ENCODE results near the gene TTC6.
"Not testable (repeated sequence)": the region's sequence is repeated elsewhere in the genome, so short reads cannot be mapped to it uniquely, and the experiment has no call there.

The TTC6 gene, protein sequence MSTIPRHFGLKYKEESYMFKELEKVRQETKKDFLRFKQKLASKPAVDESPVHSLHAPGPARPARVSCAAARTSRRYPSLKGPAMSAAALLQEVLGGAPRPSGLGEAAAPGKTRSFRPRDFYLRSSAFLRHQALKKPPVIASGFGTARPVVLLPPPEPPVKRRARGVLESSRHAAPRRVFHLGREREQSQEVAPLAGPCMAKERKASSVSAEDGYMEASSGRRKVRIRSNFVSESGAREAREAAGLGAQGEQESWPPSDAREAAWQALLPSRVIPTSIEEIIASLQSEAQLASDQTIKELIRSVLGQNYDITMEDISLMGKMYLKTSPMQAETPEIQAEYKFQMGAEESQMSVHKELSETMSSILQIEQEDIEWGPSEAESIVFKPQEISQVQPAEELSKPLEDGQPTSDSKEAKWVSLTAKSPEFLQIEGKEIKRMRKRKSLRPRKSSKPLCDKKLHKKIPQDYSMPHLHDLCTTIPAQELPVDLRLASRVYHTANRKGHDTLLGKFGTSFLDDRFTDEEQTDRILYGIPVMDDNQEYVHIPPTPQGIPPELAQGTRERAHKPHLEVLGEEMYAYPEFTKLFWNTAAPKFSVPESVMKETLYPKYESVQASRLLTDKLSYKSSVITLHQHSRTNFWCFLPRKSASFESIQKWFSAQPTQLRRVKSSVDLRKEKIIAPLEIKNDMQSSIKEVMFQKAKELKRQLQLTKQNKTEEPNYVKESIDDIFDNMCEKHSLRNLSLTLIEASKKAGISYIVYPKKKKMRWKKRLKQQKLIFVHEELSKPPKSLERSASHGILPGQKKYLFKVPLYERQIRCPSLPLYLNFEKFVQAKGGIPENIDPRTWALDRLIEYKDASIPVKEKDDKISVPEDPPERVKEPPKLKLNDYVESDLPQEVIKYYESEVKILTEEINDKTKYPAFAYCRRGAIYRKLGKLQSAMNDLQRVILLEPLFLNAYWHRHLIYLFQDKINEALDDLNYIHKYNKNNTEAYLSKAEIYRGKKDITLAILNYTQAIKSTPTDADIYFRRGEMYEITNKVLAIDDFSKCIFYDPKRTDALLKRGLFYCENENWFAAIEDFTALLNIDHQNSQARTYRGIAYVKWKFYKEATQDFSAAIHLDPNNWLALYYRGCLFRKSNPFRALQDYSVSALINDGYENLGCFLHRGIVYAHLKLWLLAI (N-terminal part only)

DNA sequence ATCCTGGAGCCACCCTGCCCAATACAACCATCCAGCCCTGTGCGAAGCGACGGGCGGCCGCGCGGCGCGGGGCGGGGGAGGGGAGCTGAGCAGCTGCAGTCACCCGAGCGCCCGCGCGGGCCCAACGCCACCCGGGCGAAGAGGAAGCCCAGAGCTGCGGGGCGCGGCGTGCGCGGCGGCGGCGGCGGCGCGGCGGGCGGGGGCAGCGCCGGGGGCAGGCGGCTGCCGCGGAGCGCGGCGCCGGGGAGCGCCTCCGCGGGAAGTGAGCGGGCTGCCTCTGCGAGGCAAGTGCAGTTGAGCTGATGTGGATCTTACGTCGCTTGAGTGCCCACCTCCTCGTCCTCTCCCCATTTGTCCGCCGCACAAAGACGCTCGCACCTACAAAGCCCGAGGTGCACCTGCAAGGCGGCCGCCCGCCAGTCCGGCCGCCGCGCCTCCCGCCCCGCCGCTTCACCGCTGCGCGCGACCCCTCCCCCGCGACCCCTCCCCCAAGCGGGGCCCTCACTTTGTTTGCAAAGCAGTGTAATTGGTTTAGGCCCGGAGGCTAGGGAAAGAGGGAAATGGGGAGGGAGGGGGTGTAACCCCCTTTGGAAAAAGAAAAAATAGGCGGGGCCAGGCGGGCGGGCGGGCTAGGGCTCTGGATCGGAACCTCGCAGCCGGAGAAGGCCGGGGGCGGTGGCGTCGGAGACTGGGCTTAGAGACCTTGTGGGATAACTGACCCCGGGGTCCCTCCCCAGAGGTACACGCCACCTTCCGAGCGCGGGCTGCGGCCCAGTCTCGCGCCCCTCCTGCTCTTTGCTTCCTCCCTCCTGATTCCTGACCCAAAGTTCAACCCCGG is at the start of gene TTC6, which contains the start of gene FOXA1:
Gene TTC6 (plus strand): TSS at position 659 of the 838 bp plus-strand sequence. CDS start 26,436 bp downstream, outside the sequence.
Gene FOXA1 (minus strand): TSS at position 279 of the 838 bp plus-strand sequence. CDS start 277 bp downstream, at position 2.
- DNase-seq (ENCODE audit: low spot score), result no peak

DNA sequence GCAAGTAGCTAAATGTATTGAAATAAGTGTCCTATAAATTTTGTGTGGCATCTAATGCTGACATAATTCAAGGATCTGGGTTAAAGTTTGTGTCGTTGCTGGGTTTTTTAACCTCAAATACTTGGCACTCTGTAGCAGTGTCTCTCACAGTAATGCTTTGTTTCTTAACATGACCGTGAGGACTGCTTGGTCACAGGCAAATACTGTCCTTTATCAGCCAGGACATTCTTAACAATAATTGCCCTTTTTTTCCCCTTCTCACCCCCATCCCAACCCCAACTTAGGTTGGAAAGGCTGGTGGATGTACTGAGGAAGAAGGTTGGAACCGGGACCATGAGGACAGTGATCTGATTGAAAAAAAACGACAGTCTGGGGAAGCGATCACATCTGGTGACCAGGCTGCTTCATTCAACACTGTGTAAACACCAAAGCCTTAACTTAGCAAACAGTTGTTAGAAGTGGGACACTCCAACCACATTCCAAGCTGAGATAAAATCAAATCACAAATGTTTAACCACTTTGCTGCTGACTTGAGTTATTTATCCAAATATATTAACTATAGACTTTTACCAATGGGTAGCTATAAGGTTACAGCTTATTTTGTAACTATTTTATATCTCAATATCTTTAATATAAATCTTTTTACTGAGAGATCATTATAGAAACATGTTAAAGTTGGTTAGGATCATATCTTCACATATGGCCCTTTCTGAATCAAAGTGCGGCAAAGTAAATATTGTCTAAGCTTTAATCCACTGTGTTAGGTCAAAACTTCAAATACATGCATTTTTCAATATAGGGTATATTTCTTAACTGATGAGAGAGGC is 48.6 kb upstream of the TTC6 start:
- DNase-seq (ENCODE audit: low spot score), result no peak

DNA sequence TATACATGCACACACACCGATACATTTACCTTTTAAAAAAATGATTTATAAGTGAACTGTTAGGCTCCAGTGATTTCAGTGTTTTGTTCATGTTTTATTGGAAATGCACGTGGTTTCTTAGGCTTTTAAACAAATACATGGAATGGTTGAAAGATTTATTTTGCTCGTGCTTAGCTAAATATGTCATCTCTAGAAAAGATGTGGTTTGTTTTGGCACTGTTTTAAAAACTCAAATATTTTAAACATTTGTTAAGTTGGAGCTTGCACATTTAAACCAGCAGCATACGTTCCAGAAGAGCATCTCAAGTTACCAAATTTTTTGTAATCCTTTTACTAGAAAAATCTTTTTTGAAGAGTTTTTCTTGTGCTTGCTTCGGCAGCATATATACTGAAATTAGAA is 44.9 kb upstream of the TTC6 start:
- no peak for DNase-seq (ENCODE audit: low spot score)

DNA sequence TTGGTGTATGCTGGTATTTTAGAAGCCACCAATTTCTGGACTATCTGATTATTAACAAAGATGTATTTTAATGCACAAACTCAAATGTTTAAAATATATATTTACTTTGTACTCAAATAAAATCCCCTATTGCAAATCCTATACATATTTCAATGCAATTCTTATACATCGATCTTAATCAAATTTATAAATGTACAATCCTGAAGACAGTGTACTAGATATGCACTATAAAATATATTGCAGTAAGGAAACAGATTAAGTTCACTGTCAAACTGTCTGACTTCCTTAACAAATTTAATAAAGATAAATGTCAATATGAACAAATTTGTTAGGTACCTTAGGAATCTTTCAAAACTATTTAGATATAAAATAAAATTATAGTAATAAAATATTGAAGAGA is 44.3 kb upstream of the TTC6 start:
- DNase-seq (ENCODE audit: low spot score), result no peak

DNA sequence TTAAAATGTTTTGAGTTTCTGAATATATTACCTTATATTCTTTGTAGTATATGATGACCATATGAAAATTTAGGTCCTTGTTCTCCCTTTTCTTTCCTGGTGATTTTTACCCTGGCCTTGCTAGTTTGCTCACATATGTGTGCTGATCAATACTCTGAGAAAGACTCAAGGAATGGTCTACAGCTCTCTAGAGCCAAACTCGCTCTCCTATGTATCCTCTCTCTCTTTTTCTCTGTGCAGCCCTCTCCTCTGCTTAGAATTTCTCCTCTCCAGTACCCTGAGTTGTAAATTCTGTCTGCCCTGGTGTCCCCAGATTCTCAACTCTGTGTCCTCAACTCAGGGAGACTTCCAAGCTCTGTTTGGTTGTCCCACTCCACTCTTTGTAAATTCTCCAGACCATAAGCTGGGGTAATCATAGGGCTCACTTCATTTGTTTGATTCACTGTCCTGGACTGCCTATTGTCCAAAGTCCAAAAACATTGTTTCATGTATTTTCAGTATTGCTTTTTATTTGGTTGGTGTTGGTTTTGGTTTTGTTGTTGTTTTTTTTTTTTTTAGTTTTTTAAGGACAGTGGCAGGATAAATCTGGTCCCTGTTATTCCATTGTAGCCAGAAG is 41.4 kb upstream of the TTC6 start:
- no peak for DNase-seq (ENCODE audit: low spot score)

DNA sequence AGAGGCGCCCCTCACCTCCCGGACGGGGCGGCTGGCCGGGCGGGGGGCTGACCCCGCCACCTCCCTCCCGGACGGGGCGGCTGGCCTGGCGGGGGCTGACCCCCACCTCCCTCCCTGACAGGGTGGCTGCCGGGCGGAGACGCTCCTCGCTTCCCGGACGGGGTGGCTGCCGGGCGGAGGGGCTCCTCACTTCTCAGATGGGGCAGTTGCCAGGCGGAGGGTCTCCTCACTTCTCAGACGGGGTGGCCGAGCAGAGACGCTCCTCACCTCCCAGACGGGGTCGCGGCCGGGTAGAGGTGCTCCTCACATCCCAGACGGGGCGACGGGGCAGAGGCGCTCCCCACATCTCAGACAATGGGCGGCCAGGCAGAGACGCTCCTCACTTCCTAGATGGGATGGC is 39.8 kb upstream of the TTC6 start:
- DNase-seq (ENCODE audit: low spot score), result not testable (repeated sequence)

DNA sequence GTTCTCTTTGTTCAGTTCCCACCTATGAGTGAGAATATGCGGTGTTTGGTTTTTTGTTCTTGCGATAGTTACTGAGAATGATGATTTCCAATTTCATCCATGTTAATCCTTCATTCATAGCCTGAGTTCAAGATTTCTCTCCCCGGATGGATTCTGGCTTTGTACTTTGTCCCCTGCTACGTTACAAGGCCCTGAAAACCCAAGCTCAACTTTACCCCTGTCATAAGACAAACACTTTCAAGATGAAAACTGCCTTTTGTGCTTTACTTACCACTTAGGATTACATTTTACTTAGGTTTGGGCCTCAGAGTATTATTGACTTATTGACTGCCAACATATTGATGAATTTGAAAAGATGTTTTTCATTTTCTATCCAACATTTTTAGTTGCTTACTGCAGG is 36.7 kb upstream of the TTC6 start:
- no peak for DNase-seq (ENCODE audit: low spot score)

DNA sequence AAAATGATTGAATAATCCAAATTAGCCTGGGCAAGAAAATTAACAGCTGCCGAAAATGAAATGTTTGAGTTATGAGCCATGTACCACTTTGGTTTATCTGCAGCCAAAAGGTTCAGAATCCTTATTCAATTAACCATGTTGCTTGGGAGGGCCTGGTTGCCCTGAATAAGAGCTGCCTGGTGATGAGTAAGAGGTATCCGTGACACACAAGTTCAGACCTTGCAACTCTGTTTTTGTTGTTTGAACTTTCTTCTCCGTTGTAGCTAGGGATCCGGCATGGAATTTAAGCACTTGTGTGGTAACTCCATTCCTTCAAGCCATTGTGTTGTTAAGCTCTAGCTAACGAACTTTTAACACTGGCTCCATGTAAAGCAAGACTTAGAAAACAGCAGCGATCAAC is 36.0 kb upstream of the TTC6 start:
- DNase-seq (ENCODE audit: low spot score), result no peak

DNA sequence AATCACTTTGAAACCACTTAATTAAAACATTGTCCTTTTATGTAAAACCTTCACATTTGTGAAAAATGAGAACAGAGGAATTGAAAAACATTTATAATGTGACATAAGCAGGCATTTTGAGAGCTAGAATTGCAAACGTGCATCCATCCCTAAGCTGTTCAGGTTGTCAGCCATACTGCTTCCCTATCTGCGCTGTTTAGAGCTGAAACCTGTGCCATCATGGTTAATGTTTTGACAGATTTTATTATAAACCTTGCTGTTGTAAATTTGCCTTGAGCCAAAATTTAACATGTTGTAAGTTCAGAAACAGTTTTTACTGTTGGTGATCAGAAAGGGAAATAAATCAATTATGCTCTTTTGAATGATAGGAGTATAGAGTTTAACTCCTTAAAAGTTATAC is 32.2 kb upstream of the TTC6 start:
- no peak for DNase-seq (ENCODE audit: low spot score)

DNA sequence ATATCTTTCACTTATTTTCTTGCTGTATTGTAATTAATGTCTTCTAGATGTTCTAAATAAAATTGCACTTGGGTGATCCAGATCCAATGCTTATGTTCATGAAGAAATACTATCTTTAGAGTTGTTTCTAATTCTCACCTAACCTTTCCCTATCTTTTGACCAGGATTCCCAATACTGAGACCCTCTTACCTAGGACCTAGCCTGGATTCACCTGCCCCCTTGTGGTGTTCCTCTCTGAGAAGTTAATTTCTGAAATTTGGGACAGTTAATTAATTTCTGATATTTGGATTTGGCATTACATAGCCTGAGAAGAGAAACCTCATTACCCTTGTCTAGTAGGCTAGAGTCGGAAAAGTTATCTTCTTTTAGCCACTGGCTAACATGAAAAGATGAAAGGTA is 29.9 kb upstream of the TTC6 start:
- no peak for DNase-seq (ENCODE audit: low spot score)

DNA sequence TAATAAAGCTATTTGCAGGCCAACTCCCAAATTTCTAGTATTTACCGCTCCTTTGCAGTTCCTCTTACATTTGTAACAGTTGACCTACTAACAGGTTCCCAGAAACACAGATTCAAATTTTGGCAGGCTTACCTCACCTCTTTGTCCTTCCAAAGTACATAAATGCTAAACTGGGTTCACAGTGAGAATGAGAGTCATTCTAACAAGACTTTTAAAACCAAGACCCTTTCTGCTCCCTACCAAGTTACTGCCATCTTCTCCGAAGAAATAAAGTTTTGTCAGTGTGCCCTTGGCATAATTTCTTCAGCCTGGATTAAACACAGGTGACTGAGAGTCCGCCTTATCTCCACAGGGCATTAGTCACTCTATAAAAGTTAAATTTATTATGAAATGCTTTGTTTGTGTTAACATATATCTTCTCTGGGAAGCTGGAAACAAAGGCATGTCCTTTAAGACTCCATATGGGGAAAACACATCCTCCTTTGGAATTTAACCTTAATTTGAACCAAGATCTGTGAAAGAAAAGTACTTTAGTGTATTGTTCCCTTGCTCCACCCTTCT is 28.5 kb upstream of the TTC6 start:
- DNase-seq (ENCODE audit: low spot score), result no peak

DNA sequence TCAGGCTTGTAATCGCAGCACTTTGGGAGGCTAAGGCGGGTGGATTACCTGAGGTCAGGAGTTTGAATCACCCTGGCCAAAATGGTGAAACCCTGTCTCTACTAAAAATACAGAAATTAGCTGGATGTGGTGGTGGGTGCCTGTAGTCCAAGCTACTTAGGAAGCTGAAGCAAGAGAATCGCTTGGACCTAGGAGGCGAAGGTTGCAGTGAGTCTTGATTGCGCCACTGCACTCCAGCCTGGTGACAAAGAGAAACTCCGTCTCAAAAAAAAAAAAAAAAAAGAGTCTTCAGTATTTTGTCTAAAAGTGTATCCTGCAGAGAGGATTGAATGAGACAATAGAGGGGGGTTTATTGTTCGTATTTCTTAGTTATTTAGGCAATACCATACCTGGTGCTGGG is 25.7 kb upstream of the TTC6 start:
- no peak for DNase-seq (ENCODE audit: low spot score)

DNA sequence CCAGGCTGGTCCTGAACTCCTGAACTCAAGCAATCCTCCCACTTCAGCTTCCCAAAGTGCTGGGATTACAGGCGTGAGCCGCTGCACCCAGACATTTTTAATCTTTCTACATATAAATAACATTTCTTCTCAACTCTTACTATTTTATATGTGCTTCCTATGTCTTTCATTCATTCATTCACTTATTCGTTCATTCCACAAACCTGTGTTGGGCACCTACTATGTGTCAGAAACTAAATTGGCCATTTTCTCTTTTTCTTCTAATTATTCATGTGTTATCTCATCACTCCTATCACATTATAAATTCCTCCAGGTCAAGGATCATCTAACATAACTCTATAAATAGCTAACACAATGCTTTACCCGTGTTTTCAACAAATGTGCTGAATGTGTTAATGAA is 24.0 kb upstream of the TTC6 start:
- no peak for DNase-seq (ENCODE audit: low spot score)

DNA sequence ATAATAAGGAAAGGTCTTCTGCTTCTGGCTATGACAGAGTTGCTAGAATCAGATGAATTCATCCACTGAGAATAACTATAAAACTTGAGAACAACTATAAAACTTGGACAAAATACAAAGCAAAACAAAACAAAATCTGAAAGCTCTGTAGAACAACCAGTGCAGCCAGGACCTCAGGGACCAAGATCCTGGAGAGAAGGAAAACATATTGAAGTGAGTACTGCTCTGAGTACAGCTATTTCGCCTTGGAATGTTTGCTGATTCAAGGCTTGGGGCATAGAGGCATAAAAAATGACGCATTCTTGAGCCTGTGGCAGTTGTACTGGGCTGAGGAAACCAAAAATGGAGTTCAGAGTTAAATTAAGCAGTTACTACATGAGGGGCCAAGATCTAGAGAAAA is 22.1 kb upstream of the TTC6 start:
- DNase-seq (ENCODE audit: low spot score), result no peak

DNA sequence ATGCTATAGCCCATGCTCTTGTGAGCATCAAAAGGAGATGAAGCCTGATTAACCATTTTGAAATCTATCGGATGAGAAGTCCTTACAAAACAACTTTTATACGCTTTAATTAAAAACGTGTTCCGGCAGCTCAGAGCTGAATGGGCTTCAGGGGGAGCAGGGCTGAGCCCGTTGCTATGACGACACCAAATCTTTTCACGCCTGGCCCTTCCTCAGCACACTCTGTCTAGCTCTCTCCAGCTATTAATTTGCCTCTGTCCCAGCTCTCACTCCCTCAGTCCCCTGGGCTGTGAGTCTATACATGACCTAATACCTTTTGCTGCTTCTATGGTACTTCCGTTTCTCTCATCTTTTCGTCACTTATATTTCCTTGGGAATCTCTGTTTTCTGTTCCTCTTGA is 16.2 kb upstream of the TTC6 start:
- no peak for DNase-seq (ENCODE audit: low spot score)

DNA sequence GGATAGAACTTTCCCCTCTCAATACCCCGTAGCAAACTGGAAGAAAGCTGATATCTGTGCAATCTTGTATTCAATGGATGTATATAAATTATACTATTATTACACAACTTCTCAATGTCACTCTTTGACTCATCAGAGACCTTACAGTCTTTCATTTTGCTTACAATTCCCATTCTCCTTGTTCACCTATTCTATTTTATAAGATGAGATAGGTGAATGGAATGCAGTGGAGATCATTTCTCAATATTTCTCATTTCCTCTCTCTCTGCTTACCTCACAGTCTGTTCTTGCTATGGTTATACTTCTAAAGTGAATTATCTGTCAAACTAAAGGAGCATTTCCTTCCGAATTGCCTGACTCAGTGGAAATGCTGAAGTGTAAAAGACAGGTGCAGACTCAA is 15.3 kb upstream of the TTC6 start:
- DNase-seq (ENCODE audit: low spot score), result no peak

DNA sequence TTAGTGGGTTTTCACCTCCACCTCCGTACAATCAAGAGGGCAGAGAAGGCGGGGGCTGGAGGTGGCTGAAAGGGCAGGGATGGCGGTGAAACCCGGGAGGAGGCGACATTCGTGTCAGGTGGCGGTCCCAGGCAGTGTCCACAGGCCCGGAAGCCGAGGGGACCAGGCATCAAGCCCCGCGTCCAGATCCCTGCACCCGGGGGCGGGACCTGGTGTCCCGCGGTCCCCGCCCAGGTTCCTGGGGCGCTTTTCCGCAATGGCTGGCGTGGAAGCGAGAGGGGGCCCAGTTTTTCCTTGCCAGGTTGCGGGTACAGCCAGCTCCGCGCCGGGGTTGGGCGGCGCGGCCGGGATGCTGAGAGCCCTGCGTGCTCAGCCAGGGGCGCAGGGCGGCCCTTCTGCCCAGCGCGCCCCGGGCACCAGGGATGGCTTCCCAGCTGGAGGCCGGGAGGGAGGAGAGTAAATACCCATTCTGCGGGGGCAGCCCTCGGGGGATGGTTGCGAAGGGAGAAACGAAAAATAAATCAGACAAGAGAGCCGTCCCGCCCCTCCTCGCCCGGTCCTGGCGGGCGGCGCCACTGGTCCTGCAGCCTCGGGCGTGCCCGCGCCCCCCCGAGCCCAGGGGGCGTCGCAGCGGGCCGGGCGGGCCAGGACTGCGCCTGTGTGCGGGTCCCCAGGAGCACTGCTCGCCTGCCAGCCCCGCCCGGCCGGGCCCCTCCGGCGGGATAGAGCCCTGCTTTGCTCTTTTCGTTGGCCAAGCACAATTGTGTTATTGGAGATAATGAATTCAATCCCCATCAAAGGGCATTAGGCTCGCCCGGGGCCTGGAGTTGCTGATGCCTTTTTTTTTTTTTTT is 11.8 kb upstream of the TTC6 start:
- no peak for DNase-seq (ENCODE audit: low spot score)

DNA sequence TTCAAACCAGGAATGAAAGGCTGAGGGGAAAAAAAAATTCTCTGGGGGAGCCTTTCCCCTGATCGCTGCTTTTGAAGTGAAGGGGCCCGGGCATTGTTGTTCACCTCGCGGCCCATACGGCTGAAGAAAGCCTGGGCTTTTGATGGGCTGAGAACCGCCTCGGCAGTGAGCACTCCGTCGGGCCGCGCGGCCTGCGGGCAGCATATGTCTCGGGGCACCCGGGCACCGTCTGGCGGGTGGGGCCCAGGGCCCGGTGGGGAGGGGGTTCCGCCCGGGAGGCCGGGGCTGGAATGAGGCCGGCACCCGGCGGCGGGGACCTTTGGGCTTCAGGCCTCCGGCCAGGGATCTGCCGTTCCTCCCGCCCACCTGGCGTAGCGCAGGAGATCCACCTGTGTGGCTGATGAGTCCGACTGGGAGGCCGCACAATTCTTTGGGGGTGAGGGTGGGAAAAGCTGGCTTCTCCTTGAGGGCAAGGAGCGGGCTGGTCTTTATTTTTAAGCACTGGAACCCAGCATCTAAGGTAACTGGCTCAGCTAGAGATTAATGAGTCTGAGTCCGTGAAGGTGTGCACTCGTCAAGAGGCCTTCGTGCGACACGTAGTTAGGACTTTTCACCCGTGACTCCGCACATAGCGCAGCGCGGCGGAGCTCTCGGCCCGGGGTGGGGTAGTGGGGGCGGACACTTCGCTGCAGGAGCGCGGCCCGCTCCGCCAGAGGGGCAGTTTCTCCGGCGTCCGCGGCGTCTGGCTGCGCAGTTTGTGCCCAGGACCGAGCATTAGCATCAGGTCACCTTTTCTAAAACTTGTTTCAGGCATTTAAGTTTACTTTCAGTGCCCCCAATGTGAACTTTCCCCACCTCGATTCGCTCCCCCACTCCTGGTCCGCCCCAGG is 11.0 kb upstream of the TTC6 start:
- DNase-seq (ENCODE audit: low spot score), result no peak

Data from globus pallidus (tissue), 1 donor.